22Rv1 (cell line): ENCODE results near the gene NEU4.

Source experiments
- H3K27ac ChIP-seq: fragments of 450-650 bp; 2 replicates; pipeline ENCODE4 v1.5.1; 2017
- CTCF ChIP-seq: fragments of 450-650 bp; IDR thresholded peaks from 2 replicates; pipeline ENCODE4 v1.5.1; 2017; ENCODE audit warnings: mild to moderate bottlenecking
- ZFX ChIP-seq: fragments of 450-650 bp; IDR thresholded peaks from 2 replicates; pipeline ENCODE4 v1.6.1; 2017; ENCODE audit warnings: antibody characterized with exemption, borderline replicate concordance

NEU4 gene

GRCh38 chr2:241859436-241860183 lies 50.6 kb downstream of the NEU4 start:
- no peak overlapping the region for H3K27ac ChIP-seq
- no peak for TF ChIP-seq ZFX
- TF ChIP-seq CTCF, result peak; percentile 34

- TF ChIP-seq CTCF (no peak), ZFX (no peak)
- H3K27ac ChIP-seq, result no peak overlapping the region
Observed at GRCh38 chr2:241860184-241861078, 51.4 kb downstream of the NEU4 start.

GRCh38 chr2:241861264-241861663 lies 52.3 kb downstream of the NEU4 start:
- no peak overlapping the region for H3K27ac ChIP-seq
- TF ChIP-seq CTCF (no peak), ZFX (no peak)

- TF ChIP-seq ZFX (no peak), CTCF (no peak)
Observed at GRCh38 chr2:241862093-241862492, 53.1 kb downstream of the NEU4 start.

GRCh38 chr2:241862775-241863535 lies 54.0 kb downstream of the NEU4 start:
- H3K27ac ChIP-seq, result no peak overlapping the region
- TF ChIP-seq ZFX, result no peak
- no peak for TF ChIP-seq CTCF

More at GRCh38 chr2:241862093-241862492, 53.1 kb downstream of the NEU4 start:
- H3K27ac ChIP-seq, result no peak overlapping the region

- TF ChIP-seq ZFX, result no peak
- TF ChIP-seq CTCF, result no peak
- H3K27ac ChIP-seq, result no peak overlapping the region
Observed at GRCh38 chr2:241863536-241863954, 54.6 kb downstream of the NEU4 start.
